GM23338 (cell line): ENCODE measurements around the gene CRP. TPM values are rescaled to one million over a fixed set of nuclear protein-coding genes. Genes with fewer than 3 reads are reported as not detected.

ENCODE experiments used
- EZH2 ChIP-seq: fragments of 200-600 bp; sonication (generic); IDR thresholded peaks from one replicate; pipeline ENCODE4 v1.8.0; 2017; ENCODE audit warnings: antibody characterized with exemption, mild to moderate bottlenecking, low read depth; ENCODE audit not compliant: unreplicated experiment
- JUNB ChIP-seq: IDR thresholded peaks from one replicate; pipeline ENCODE4 v1.6.1; 2016; ENCODE audit warnings: antibody characterized with exemption; ENCODE audit not compliant: unreplicated experiment
- ZNF114 ChIP-seq: fragments of 250-450 bp; sonication (Bioruptor Pico); IDR thresholded peaks from 2 replicates; pipeline ENCODE4 v1.5.0; 2020; ENCODE audit warnings: mild to moderate bottlenecking, moderate library complexity
- polyA plus RNA-seq: library from polyadenylated mRNA; unstranded; fragments of >200 nt; fragmentation: Nextera tagmentation; extraction: Ambion mirVana; gene quantifications from 2 replicates; pipeline ENCODE4 v1.2.1, GENCODE V29; 2016
- total RNA-seq: library from RNA; depleted of rRNA; stranded (reverse); fragments of >200 nt; shearing (Covaris generic); gene quantifications from 2 replicates; pipeline ENCODE4 v1.2.3, GENCODE V29; 2014
- TF ChIP-seq, protein P1 (sequence below): fragments of 250-450 bp; sonication (Bioruptor Pico); IDR thresholded peaks from 2 replicates; pipeline ENCODE4 v1.5.0; 2020; ENCODE audit warnings: mild to moderate bottlenecking, moderate library complexity
- TF ChIP-seq, protein P2 (sequence below), 2 experiments: fragments of 200-600 bp in 1 of 2; sonication (generic) in 1 of 2; conservative IDR thresholded peaks; 2 replicates each; pipeline versions ENCODE4 v1.5.1 to v1.6.1; 2016 to 2017; ENCODE audit warnings: antibody characterized with exemption in 2 of 2, low read depth in 2 of 2, mild to moderate bottlenecking in 2 of 2, moderate library complexity in 1 of 2
- TF ChIP-seq, protein P3 (sequence below): IDR thresholded peaks from 2 replicates; pipeline ENCODE4 v1.6.1; 2016; ENCODE audit warnings: antibody characterized with exemption

CRP gene
- total and polyA plus RNA-seq, 2 experiments from 2014 or later = not detected

DNA sequence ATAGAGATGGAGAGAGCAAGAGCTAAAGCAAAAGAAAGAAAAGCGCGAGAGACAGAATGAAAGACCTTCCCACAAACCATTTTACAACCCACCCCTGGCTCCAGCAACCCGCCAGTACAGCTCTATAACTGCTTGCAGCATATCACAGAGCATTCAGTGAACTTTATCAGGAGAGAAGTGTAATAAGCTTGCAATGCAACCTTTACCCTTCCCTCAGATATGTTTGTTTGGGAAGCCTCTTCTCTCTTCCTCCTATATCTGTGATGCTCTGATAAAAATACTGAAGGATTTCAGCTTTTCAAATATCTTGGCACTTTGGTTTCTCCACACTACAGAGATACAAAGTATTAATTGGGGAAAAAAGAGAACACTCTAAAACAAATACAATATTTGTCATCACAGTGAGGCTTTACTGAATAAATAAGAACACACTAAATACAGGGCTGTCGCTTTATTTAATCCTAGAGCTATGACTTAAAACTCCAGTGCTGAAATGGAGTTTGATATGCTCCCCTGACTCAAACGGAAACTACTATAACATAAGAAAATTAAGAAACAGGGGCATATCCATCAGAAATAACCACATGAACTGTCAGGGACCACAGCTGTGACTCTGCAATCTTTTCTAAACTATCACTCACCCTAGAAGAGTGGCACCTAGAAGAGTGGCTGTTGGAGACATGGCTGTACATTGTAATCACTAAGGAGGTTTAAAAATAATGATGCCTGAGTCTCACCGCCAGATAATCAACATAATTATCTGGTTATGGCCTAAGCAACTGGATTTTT lies 6.7 kb downstream of the CRP start (continued):
- TF ChIP-seq, protein P1, sequence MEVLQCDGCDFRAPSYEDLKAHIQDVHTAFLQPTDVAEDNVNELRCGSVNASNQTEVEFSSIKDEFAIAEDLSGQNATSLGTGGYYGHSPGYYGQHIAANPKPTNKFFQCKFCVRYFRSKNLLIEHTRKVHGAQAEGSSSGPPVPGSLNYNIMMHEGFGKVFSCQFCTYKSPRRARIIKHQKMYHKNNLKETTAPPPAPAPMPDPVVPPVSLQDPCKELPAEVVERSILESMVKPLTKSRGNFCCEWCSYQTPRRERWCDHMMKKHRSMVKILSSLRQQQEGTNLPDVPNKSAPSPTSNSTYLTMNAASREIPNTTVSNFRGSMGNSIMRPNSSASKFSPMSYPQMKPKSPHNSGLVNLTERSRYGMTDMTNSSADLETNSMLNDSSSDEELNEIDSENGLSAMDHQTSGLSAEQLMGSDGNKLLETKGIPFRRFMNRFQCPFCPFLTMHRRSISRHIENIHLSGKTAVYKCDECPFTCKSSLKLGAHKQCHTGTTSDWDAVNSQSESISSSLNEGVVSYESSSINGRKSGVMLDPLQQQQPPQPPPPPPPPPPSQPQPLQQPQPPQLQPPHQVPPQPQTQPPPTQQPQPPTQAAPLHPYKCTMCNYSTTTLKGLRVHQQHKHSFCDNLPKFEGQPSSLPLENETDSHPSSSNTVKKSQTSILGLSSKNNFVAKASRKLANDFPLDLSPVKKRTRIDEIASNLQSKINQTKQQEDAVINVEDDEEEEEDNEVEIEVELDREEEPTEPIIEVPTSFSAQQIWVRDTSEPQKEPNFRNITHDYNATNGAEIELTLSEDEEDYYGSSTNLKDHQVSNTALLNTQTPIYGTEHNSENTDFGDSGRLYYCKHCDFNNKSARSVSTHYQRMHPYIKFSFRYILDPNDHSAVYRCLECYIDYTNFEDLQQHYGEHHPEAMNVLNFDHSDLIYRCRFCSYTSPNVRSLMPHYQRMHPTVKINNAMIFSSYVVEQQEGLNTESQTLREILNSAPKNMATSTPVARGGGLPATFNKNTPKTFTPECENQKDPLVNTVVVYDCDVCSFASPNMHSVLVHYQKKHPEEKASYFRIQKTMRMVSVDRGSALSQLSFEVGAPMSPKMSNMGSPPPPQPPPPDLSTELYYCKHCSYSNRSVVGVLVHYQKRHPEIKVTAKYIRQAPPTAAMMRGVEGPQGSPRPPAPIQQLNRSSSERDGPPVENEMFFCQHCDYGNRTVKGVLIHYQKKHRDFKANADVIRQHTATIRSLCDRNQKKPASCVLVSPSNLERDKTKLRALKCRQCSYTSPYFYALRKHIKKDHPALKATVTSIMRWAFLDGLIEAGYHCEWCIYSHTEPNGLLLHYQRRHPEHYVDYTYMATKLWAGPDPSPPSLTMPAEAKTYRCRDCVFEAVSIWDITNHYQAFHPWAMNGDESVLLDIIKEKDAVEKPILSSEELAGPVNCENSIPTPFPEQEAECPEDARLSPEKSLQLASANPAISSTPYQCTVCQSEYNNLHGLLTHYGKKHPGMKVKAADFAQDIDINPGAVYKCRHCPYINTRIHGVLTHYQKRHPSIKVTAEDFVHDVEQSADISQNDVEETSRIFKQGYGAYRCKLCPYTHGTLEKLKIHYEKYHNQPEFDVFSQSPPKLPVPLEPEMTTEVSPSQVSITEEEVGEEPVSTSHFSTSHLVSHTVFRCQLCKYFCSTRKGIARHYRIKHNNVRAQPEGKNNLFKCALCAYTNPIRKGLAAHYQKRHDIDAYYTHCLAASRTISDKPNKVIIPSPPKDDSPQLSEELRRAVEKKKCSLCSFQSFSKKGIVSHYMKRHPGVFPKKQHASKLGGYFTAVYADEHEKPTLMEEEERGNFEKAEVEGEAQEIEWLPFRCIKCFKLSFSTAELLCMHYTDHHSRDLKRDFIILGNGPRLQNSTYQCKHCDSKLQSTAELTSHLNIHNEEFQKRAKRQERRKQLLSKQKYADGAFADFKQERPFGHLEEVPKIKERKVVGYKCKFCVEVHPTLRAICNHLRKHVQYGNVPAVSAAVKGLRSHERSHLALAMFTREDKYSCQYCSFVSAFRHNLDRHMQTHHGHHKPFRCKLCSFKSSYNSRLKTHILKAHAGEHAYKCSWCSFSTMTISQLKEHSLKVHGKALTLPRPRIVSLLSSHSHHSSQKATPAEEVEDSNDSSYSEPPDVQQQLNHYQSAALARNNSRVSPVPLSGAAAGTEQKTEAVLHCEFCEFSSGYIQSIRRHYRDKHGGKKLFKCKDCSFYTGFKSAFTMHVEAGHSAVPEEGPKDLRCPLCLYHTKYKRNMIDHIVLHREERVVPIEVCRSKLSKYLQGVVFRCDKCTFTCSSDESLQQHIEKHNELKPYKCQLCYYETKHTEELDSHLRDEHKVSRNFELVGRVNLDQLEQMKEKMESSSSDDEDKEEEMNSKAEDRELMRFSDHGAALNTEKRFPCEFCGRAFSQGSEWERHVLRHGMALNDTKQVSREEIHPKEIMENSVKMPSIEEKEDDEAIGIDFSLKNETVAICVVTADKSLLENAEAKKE (CRISPR knock-in tag) = no peak
- TF ChIP-seq ZNF114 (CRISPR knock-in tag) = no peak
- no peak for TF ChIP-seq JUNB
- no peak for TF ChIP-seq EZH2
- TF ChIP-seq, protein P2, sequence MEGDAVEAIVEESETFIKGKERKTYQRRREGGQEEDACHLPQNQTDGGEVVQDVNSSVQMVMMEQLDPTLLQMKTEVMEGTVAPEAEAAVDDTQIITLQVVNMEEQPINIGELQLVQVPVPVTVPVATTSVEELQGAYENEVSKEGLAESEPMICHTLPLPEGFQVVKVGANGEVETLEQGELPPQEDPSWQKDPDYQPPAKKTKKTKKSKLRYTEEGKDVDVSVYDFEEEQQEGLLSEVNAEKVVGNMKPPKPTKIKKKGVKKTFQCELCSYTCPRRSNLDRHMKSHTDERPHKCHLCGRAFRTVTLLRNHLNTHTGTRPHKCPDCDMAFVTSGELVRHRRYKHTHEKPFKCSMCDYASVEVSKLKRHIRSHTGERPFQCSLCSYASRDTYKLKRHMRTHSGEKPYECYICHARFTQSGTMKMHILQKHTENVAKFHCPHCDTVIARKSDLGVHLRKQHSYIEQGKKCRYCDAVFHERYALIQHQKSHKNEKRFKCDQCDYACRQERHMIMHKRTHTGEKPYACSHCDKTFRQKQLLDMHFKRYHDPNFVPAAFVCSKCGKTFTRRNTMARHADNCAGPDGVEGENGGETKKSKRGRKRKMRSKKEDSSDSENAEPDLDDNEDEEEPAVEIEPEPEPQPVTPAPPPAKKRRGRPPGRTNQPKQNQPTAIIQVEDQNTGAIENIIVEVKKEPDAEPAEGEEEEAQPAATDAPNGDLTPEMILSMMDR (conservative IDR thresholded peaks at IDR 0.05; ENCODE audit: low read depth in 2 of 2) = no peak
- TF ChIP-seq, protein P3, sequence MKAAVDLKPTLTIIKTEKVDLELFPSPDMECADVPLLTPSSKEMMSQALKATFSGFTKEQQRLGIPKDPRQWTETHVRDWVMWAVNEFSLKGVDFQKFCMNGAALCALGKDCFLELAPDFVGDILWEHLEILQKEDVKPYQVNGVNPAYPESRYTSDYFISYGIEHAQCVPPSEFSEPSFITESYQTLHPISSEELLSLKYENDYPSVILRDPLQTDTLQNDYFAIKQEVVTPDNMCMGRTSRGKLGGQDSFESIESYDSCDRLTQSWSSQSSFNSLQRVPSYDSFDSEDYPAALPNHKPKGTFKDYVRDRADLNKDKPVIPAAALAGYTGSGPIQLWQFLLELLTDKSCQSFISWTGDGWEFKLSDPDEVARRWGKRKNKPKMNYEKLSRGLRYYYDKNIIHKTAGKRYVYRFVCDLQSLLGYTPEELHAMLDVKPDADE = no peak
